Activated CD8-positive, alpha-beta T cell treated with anti-CD3 and anti-CD28 coated beads, Interleukin-2, amount 10 ng/mL, durations not matched to agents 7 days and 5 days (primary cell): ENCODE measurements around the gene GPR65. TPM values are rescaled to one million over a fixed set of nuclear protein-coding genes. Genes with fewer than 3 reads are reported as not detected.

Source experiments
- ATAC-seq: fragments of 150-1000 bp; cut with Tn5 transposase; one replicate; pipeline ENCODE4 v1.10.0; 2021; ENCODE audit warnings: moderate library complexity
- CTCF ChIA-PET: fragments of 350-600 bp; sonication (Branson Sonifier 250); formaldehyde crosslinking; loops from one replicate; lab custom pipeline; 2021; ENCODE audit warnings: antibody characterized with exemption; lab: Charles Lee
- POLR2A ChIA-PET: fragments of 350-600 bp; sonication (Branson Sonifier 250); formaldehyde crosslinking; loops from one replicate; lab custom pipeline; 2021; ENCODE audit warnings: antibody characterized with exemption; lab: Charles Lee
- DNase-seq: peaks from one replicate; pipeline ENCODE4 v3.0.0-alpha.2; 2020
- H3K27ac Mint-ChIP-seq: one replicate; pipeline ENCODE4 v1.8.0; 2021; ENCODE audit warnings: mild to moderate bottlenecking, mixed read lengths
- H3K27me3 Mint-ChIP-seq: one replicate; pipeline ENCODE4 v1.8.0; 2021; ENCODE audit warnings: low read depth, mixed read lengths
- H3K36me3 Mint-ChIP-seq: one replicate; pipeline ENCODE4 v1.8.0; 2021; ENCODE audit warnings: low read depth, mixed read lengths
- H3K4me1 Mint-ChIP-seq: one replicate; pipeline ENCODE4 v1.8.0; 2021; ENCODE audit warnings: low read depth, mixed read lengths
- H3K4me3 Mint-ChIP-seq: one replicate; pipeline ENCODE4 v1.8.0; 2021; ENCODE audit warnings: mild to moderate bottlenecking, mixed read lengths
- H3K9me3 Mint-ChIP-seq: one replicate; pipeline ENCODE4 v1.8.0; 2022; ENCODE audit warnings: mixed read lengths; ENCODE audit not compliant: insufficient read depth
- total RNA-seq, 2 experiments: library from RNA; stranded (reverse); gene quantifications; one replicate each; pipeline ENCODE4 v1.2.3, GENCODE V29; 2021

Gene GPR65
- total RNA-seq, 2 experiments from 2014 or later, result 21.9 to 22.9 TPM

- Mint-ChIP-seq H3K4me1 (peaks cover 8% of the 10 kb centered on the region), H3K27ac (no peak overlapping the region), H3K9me3 (no peaks in the 10 kb centered on the region), H3K4me3 (no peak overlapping the region), H3K27me3 (no peaks in the 10 kb centered on the region), H3K36me3 (peaks cover 2% of the 10 kb centered on the region)
- DNase-seq (no peak), ATAC-seq (no peak)
- CTCF ChIA-PET, result interaction anchor here (1.0 to 3.0 kb wide), 3 partner anchors 9 to 129 kb away, joined by 3 to 13 read pairs (median 6); no protein-coding TSS in a partner anchor
- POLR2A ChIA-PET, result interaction anchor here (0.8 to 1.0 kb wide), 2 partner anchors 13 to 46 kb away, joined by 3 to 4 read pairs; partner anchors contain the start of gene GALC
These were observed 34.3 kb downstream of the GPR65 start for GRCh38 chr14:88039197-88039596.

GRCh38 chr14:88040146-88040545 lies 35.2 kb downstream of the GPR65 start:
- ATAC-seq, result no peak
- POLR2A ChIA-PET, result interaction anchor here (0.8 to 1.0 kb wide), 2 partner anchors 14 to 47 kb away, joined by 3 to 4 read pairs; partner anchors contain the start of gene GALC

GRCh38 chr14:88043529-88044443 lies 38.9 kb downstream of the GPR65 start:
- DNase-seq (no peak), ATAC-seq (no peak)
- Mint-ChIP-seq H3K36me3 (peaks cover 6% of the 10 kb centered on the region), H3K4me1 (peaks cover 1% of the 10 kb centered on the region), H3K27ac (no peak overlapping the region), H3K4me3 (no peak overlapping the region), H3K9me3 (no peaks in the 10 kb centered on the region), H3K27me3 (no peaks in the 10 kb centered on the region)
- ChIA-PET CTCF (no interaction called here), POLR2A (no interaction called here)

More at GRCh38 chr14:88040146-88040545, 35.2 kb downstream of the GPR65 start:
- no peaks in the 10 kb centered on the region for H3K27me3 Mint-ChIP-seq
- H3K9me3 Mint-ChIP-seq, result no peaks in the 10 kb centered on the region
- no peak overlapping the region for H3K4me3 Mint-ChIP-seq
- H3K36me3 Mint-ChIP-seq, result peaks cover 2% of the 10 kb centered on the region
- DNase-seq, result no peak
- peaks cover 8% of the 10 kb centered on the region for H3K4me1 Mint-ChIP-seq
- no peak overlapping the region for H3K27ac Mint-ChIP-seq
- CTCF ChIA-PET, result interaction anchor here (1.0 to 3.0 kb wide), 4 partner anchors 10 to 149 kb away, joined by 3 to 13 read pairs (median 4); no protein-coding TSS in a partner anchor

GRCh38 chr14:88044444-88044758 lies 39.5 kb downstream of the GPR65 start:
- CTCF ChIA-PET, result no interaction called here
- DNase-seq (no peak), ATAC-seq (no peak)
- POLR2A ChIA-PET, result no interaction called here
- Mint-ChIP-seq H3K4me3 (no peak overlapping the region), H3K27ac (no peak overlapping the region), H3K36me3 (peaks cover 6% of the 10 kb centered on the region), H3K9me3 (no peaks in the 10 kb centered on the region), H3K4me1 (no peaks in the 10 kb centered on the region), H3K27me3 (no peaks in the 10 kb centered on the region)

GRCh38 chr14:88044776-88045446 lies 40.0 kb downstream of the GPR65 start:
- ChIA-PET POLR2A (no interaction called here), CTCF (no interaction called here)
- Mint-ChIP-seq H3K9me3 (no peaks in the 10 kb centered on the region), H3K4me3 (no peak overlapping the region), H3K27ac (no peak overlapping the region), H3K27me3 (no peaks in the 10 kb centered on the region), H3K36me3 (peaks cover 6% of the 10 kb centered on the region), H3K4me1 (no peaks in the 10 kb centered on the region)
- ATAC-seq (no peak), DNase-seq (no peak)

- H3K4me1 Mint-ChIP-seq, result no peaks in the 10 kb centered on the region
- POLR2A ChIA-PET, result no interaction called here
- peaks cover 6% of the 10 kb centered on the region for H3K36me3 Mint-ChIP-seq
- CTCF ChIA-PET, result no interaction called here
- no peaks in the 10 kb centered on the region for H3K9me3 Mint-ChIP-seq
- no peak overlapping the region for H3K4me3 Mint-ChIP-seq
- no peak overlapping the region for H3K27ac Mint-ChIP-seq
- H3K27me3 Mint-ChIP-seq, result no peaks in the 10 kb centered on the region
- no peak for ATAC-seq
- DNase-seq, result no peak
These were observed 40.8 kb downstream of the GPR65 start for GRCh38 chr14:88045705-88046104.

GRCh38 chr14:88048351-88048750 lies 43.4 kb downstream of the GPR65 start:
- Mint-ChIP-seq H3K4me3 (no peak overlapping the region), H3K4me1 (no peaks in the 10 kb centered on the region), H3K27me3 (no peaks in the 10 kb centered on the region), H3K27ac (no peak overlapping the region), H3K9me3 (no peaks in the 10 kb centered on the region), H3K36me3 (peaks cover 11% of the 10 kb centered on the region)
- no peak for ATAC-seq
- POLR2A ChIA-PET, result no interaction called here
- no peak for DNase-seq
- CTCF ChIA-PET, result no interaction called here

DNA sequence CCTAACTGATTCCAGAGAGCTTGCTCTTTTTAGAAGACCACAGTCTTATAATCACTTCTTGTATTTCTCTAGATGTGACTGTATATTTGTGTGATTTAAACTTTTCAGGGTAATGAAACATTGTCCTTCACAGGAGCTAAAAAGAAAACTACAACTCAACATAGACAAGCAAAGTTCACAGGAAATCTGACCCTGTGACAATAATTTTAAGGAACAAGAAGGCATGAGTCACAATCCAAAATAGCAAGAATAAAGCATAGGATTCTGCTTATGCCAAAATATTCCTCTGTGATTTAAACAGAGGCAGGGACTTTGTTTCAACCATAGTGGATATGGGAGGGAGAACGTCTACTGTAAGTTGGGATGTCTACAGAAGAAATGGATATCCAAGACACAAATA lies 44.3 kb downstream of the GPR65 start:
- H3K27me3 Mint-ChIP-seq, result no peaks in the 10 kb centered on the region
- DNase-seq (no peak), ATAC-seq (no peak)
- peaks cover 13% of the 10 kb centered on the region for H3K36me3 Mint-ChIP-seq
- ChIA-PET CTCF (no interaction called here), POLR2A (no interaction called here)
- no peaks in the 10 kb centered on the region for H3K4me1 Mint-ChIP-seq
- H3K4me3 Mint-ChIP-seq, result no peak overlapping the region
- no peak overlapping the region for H3K27ac Mint-ChIP-seq
- H3K9me3 Mint-ChIP-seq, result no peaks in the 10 kb centered on the region

- CTCF ChIA-PET, result no interaction called here
- Mint-ChIP-seq H3K27me3 (no peaks in the 10 kb centered on the region), H3K27ac (no peak overlapping the region), H3K4me1 (no peaks in the 10 kb centered on the region), H3K9me3 (peaks cover 5% of the 10 kb centered on the region), H3K36me3 (peaks cover 13% of the 10 kb centered on the region), H3K4me3 (no peak overlapping the region)
- DNase-seq (no peak), ATAC-seq (no peak)
- POLR2A ChIA-PET, result no interaction called here
These were observed 45.0 kb downstream of the GPR65 start for GRCh38 chr14:88049936-88050335.

GRCh38 chr14:88060576-88060975 lies 55.6 kb downstream of the GPR65 start:
- Mint-ChIP-seq H3K27me3 (peaks cover 3% of the 10 kb centered on the region), H3K4me3 (no peak overlapping the region), H3K4me1 (no peaks in the 10 kb centered on the region), H3K36me3 (peaks cover 2% of the 10 kb centered on the region), H3K9me3 (no peaks in the 10 kb centered on the region), H3K27ac (no peak overlapping the region)
- ATAC-seq (no peak), DNase-seq (no peak)
- ChIA-PET POLR2A (no interaction called here), CTCF (no interaction called here)

DNA sequence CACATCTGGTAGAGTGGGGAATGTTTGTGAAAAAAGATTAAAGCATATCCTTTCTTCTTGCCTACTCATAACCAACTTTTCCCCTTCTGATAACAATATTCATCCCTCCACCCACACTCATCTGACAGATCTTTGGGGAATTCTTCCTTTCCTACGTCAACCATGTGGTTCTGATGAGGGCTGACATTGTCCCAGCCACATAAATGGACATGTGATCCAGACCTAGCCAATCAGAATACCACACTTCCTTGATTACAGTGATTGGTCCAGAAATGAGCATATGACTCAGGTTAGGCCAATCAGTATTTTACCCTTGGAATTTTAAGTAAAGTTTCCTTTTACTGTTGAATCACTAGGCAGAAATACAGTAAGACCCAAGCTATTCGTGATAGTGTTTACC lies 58.9 kb downstream of the GPR65 start:
- Mint-ChIP-seq H3K9me3 (no peaks in the 10 kb centered on the region), H3K36me3 (no peaks in the 10 kb centered on the region), H3K27ac (no peak overlapping the region), H3K27me3 (peaks cover 3% of the 10 kb centered on the region), H3K4me1 (no peaks in the 10 kb centered on the region), H3K4me3 (no peak overlapping the region)
- no peak for DNase-seq
- ChIA-PET POLR2A (no interaction called here), CTCF (no interaction called here)
- no peak for ATAC-seq
